Natural killer cell (primary cell): ENCODE data around the gene ZCCHC14. TPM values are rescaled to one million over a fixed set of nuclear protein-coding genes. Genes with fewer than 3 reads are reported as not detected.

Experiments used
- ATAC-seq, 3 donors: fragments of 150-1000 bp in 2 of 3; fragments of 200-7000 bp in 1 of 3; cut with Tn5 transposase; 1 replicate in 1 of 3; 2 replicates in 2 of 3; pipeline ENCODE4 v1.10.0; 2021; ENCODE audit warnings: mild to moderate bottlenecking in 2 of 3, moderate library complexity in 2 of 3
- DNase-seq, 2 donors: peaks; one replicate each; pipeline versions ENCODE4 v3.0.0 to v3.0.0-alpha.2; 2013 to 2021; ENCODE audit warnings: mixed read lengths in 1 of 2
- H3K27ac ChIP-seq: one replicate; pipeline ENCODE4 v1.5.1; 2013; ENCODE audit warnings: mild to moderate bottlenecking, low read length
- H3K27me3 ChIP-seq: one replicate; pipeline ENCODE4 v1.6.1; 2013; ENCODE audit warnings: low read length; ENCODE audit not compliant: control insufficient read depth, insufficient read depth
- H3K36me3 ChIP-seq: one replicate; pipeline ENCODE4 v1.6.1; 2013; ENCODE audit warnings: low read length; ENCODE audit not compliant: control insufficient read depth, insufficient read depth
- H3K4me1 ChIP-seq: one replicate; pipeline ENCODE4 v1.6.1; 2013; ENCODE audit warnings: low read length; ENCODE audit not compliant: control insufficient read depth, insufficient read depth
- H3K4me3 ChIP-seq: one replicate; pipeline ENCODE4 v1.5.1; 2013; ENCODE audit warnings: low read length
- H3K9me3 ChIP-seq: one replicate; pipeline ENCODE4 v1.6.1; 2013; ENCODE audit warnings: low read length; ENCODE audit not compliant: control insufficient read depth, insufficient read depth
- H3K27ac Mint-ChIP-seq, 2 donors: one replicate each; pipeline ENCODE4 v1.8.0; 2022; ENCODE audit warnings: mild to moderate bottlenecking in 2 of 2, mixed read lengths in 2 of 2, moderate library complexity in 1 of 2
- H3K27me3 Mint-ChIP-seq, 2 donors: one replicate each; pipeline ENCODE4 v1.8.0; 2022; ENCODE audit warnings: low read depth in 2 of 2, mixed read lengths in 2 of 2
- H3K36me3 Mint-ChIP-seq: one replicate; pipeline ENCODE4 v1.8.0; 2022; ENCODE audit warnings: mixed read lengths
- H3K4me1 Mint-ChIP-seq, 2 donors: one replicate each; pipeline ENCODE4 v1.8.0; 2022; ENCODE audit warnings: mixed read lengths in 2 of 2
- H3K4me3 Mint-ChIP-seq: one replicate; pipeline ENCODE4 v1.8.0; 2022; ENCODE audit warnings: mild to moderate bottlenecking, moderate library complexity, mixed read lengths
- H3K9me3 Mint-ChIP-seq, 2 donors: one replicate each; pipeline ENCODE4 v1.8.0; 2022; ENCODE audit warnings: mixed read lengths in 2 of 2
- CTCF ChIP-seq: fragments of 200-600 bp; IDR thresholded peaks from one replicate; pipeline ENCODE4 v1.8.0; 2022; ENCODE audit warnings: antibody characterized with exemption
- WGBS: methylation state at CpG from one replicate; pipeline ENCODE4 v1.1.7; 2013; ENCODE audit warnings: missing lambda C conversion rate; ENCODE audit not compliant: insufficient coverage; 5-methylcytosine and 5-hydroxymethylcytosine counted together
- intact Hi-C: fragments of 100-400 bp; cut with micrococcal nuclease; formaldehyde crosslinking; loops from one replicate; pipeline ENCODE4 v1.14.2; 2022
- total RNA-seq, 4 donors: library from RNA; stranded (reverse); fragments of 120-200 nt in 1 of 4; gene quantifications; one replicate each; pipeline versions ENCODE4 v1.2.3 to v1.2.4, GENCODE V29; 2013 to 2022

The ZCCHC14 gene
- total RNA-seq, 3 donors from 2014 or later (not counting 1 experiment from before 2014, with no cell fraction given): 12.2 to 20.9 (median 19.2) TPM

- DNase-seq (no peak), ATAC-seq (no peak)
- no peak overlapping the region for H3K4me3 ChIP-seq
- Mint-ChIP-seq H3K9me3 (no peaks in the 10 kb centered on the region), H3K36me3 (peaks cover 6% of the 10 kb centered on the region), H3K4me1 (no peaks in the 10 kb centered on the region), H3K27ac (no peak overlapping the region), H3K4me3 (no peak overlapping the region), H3K27me3 (no peaks in the 10 kb centered on the region)
- peaks cover 14% of the 10 kb centered on the region for H3K36me3 ChIP-seq
- no peaks in the 10 kb centered on the region for H3K9me3 ChIP-seq
- no peak for TF ChIP-seq CTCF
- no peaks in the 10 kb centered on the region for H3K27me3 ChIP-seq
- H3K27ac ChIP-seq: no peak overlapping the region
- intact Hi-C loops: no loop called here
- no peaks in the 10 kb centered on the region for H3K4me1 ChIP-seq
- 84% methylated on average over 24 of the region's 24 CpGs for WGBS
Observed at GRCh38 chr16:87414251-87414680, 78.6 kb downstream of the ZCCHC14 start.

- peaks cover 16% of the 10 kb centered on the region for H3K36me3 ChIP-seq
- peaks cover 10% of the 10 kb centered on the region for H3K36me3 Mint-ChIP-seq
- H3K4me3 ChIP-seq: no peak overlapping the region
- no peaks in the 10 kb centered on the region for H3K4me1 ChIP-seq
- no peak overlapping the region for H3K4me3 Mint-ChIP-seq
- H3K9me3 ChIP-seq: no peaks in the 10 kb centered on the region
- no peaks in the 10 kb centered on the region for H3K27me3 Mint-ChIP-seq
- no peak overlapping the region for H3K27ac Mint-ChIP-seq
- no peaks in the 10 kb centered on the region for H3K27me3 ChIP-seq
- no peak overlapping the region for H3K27ac ChIP-seq
- intact Hi-C loops: no loop called here
- no peak for TF ChIP-seq CTCF
- ATAC-seq: no peak
- H3K4me1 Mint-ChIP-seq: no peaks in the 10 kb centered on the region
- no peak for DNase-seq
- 95% methylated on average over 27 of the region's 27 CpGs for WGBS
- H3K9me3 Mint-ChIP-seq: no peaks in the 10 kb centered on the region
Observed at GRCh38 chr16:87412996-87413421, 79.8 kb downstream of the ZCCHC14 start.

GRCh38 chr16:87412371-87412995 lies 80.3 kb downstream of the ZCCHC14 start:
- no peak overlapping the region for H3K27ac Mint-ChIP-seq
- DNase-seq (no peak), ATAC-seq (no peak)
- TF ChIP-seq CTCF: no peak
- H3K4me1 Mint-ChIP-seq: no peaks in the 10 kb centered on the region
- H3K9me3 Mint-ChIP-seq: no peaks in the 10 kb centered on the region
- H3K4me3 Mint-ChIP-seq: no peak overlapping the region
- Histone ChIP-seq H3K27me3 (no peaks in the 10 kb centered on the region), H3K36me3 (peaks cover 21% of the 10 kb centered on the region), H3K27ac (no peak overlapping the region), H3K9me3 (no peaks in the 10 kb centered on the region), H3K4me3 (no peak overlapping the region), H3K4me1 (no peaks in the 10 kb centered on the region)
- peaks cover 14% of the 10 kb centered on the region for H3K36me3 Mint-ChIP-seq
- no peaks in the 10 kb centered on the region for H3K27me3 Mint-ChIP-seq
- WGBS: 92% methylated on average over 31 of the region's 31 CpGs
- intact Hi-C loops: no loop called here
